Tibial nerve (tissue), 3 donors: ENCODE results near the gene TMC7.

Experiments used
- CTCF ChIP-seq, 5 experiments: fragments of 200-600 bp in 3 of 5; fragments of 450-650 bp in 2 of 5; sonication (generic) in 3 of 5; IDR thresholded peaks; one replicate each; pipeline ENCODE4 v1.5.1; 2016 to 2019; ENCODE audit warnings: antibody characterized with exemption in 5 of 5, mild to moderate bottlenecking in 3 of 5, moderate library complexity in 2 of 5
- POLR2A ChIP-seq, 2 donors: fragments of 450-650 bp; IDR thresholded peaks; one replicate each; pipeline ENCODE4 v1.6.1; 2017; ENCODE audit warnings: antibody characterized with exemption in 2 of 2, mild to moderate bottlenecking in 2 of 2, moderate library complexity in 2 of 2

- TF ChIP-seq CTCF (IDR thresholded peaks at IDR 0.05) (no peak), POLR2A (IDR thresholded peaks at IDR 0.05) (no peak)
These were observed 30.7 kb downstream of the TMC7 start for GRCh38 chr16:19014461-19014860.
